NCI-H1092 treated with DMSO at 0.1 percent for 48 hours (cell line): ENCODE data around the gene NHSL2.

Experiments
- DNase-seq: peaks from one replicate; lab custom pipeline; 2025; lab: John Stamatoyannopoulos, UW

Gene NHSL2

DNA sequence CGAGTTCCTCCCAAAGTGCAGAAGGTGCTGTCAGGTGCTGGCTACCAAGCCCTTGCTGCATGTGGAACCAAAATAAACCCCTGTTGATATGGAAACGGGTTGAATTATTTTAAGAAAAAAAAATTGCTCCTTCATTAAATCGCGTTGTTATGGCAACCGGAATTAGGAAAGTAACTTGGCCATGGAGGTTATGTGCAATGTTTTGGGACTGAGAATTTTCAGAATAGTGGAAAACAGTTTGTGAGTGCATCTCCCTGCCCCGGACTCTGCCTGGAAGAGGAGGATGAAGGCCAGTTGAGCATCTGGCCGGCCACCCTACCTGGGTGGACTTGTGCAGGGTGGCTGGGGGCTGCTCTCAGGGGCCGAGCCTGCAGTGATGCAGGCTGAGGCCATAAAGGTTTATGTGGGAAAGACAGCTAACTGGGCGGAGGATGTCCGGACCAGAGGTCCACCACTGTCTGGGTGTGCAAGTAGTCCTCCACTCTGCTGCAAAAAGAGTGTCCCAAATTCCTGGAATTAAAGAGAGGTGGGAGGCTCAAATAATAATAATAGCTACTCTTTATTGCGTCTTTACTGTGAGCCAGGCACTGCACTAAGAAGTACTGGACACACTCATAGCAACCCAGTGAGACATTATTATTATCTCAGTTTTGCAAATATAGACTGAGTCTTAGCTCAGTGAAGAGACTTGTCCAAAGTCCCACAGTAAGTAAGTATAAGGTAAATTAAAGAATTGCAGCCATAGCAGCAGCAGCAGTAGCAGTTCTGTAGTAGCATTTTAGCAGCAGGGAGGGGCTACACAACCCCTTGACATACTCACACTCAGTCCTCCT is 200.4 kb downstream of the NHSL2 start:
- DNase-seq: no peak

DNA sequence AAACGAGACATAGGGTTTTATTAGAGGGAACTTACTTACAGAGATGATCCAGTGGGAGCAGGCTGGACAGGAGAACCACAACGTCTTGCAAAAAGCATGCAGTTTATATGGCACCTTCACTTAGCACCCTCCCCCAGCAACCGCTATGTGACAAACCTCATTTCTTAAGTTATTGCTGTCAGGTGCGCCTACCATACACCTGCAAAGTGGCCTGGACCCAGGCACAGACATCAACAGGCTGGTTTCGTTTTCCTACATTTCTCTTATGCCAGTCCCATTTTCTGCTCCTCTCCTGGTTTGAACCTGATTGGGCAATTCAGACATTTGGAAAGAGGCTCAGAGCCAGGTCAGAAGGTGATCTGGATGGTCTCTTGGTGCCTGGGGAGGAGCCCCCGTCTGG is 202.8 kb downstream of the NHSL2 start:
- no peak for DNase-seq

DNA sequence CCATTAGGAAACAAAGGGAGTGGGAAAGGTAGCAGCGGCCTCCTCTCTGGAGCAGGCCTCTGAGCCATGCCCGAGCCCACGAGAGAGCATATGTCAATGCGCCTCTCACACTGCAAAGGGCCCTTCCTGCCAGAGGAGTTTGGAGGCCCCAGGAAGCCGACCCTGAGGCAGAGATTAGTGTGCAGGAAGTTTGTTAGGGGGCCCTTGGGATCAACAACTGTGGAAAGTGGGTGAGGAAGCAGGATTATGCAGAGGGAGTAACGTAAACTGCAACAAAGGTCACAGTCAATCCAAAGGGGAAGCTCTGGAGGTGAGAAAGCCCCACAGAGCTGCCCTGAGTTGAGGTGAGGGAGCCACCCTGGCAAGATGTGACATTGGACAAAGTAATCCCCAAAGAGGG is 203.7 kb downstream of the NHSL2 start:
- no peak for DNase-seq

DNA sequence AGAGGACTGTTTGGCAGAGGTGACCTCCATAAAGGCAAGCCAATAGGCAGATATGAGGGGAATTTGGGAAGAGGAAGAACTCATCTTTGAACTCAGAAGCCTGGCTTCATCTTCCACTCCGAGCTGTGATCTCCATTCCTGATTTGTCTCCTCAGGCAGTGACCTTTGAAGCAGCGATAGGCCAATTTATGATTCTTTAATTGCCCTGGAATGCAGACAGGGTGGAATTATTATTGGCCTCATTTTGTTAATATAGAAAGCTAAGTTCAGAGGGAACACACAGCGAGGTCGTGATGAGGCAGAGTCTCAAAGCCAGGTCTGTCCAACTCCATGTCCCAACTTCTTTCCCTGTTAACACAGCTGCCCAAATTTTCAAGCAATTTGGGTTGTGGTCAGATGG is 204.2 kb downstream of the NHSL2 start:
- DNase-seq: no peak

DNA sequence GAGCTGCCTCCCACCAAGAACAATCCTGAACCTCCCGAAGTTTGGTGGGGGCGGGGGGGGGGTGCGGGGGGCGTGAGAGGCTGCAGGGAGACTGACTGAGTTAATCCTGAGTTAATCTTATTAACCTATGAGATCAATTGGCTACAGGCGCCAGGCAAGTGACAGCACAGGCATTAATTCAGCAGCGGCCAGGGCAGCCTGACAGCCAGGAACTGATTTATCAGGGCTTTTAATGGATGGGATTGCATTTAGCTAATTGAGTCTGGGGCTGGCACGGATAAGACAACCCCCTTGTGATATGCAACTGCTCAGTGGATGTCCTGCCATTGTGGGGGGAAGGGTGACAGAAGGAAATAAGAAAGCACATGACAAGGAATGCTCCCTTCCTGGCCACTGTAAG is 204.7 kb downstream of the NHSL2 start:
- DNase-seq: no peak

DNA sequence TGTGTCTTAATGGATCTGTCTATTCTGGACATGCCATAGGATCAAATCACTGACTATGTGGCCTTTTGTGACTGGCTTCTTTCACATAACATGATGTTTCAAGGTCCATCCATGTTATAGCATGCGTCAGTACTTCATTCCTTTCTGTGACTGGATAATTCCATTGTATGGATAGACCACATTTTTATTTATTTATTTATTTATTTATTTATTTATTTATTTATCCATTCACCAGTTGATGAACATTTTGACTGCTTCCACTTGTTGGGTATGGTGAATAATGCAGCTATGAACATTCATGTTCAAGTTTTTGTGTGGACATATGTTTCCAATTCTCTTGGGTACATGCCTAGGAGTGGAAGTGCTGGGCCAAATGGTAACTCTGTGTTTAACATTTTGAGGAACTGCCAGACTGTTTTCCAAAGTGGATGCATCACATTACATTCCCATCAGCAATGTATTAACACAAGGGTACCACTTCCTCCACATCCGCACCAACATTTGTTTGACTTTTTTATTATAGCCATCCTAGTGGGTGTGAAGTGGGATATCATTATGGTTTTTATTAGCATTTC is 207.1 kb downstream of the NHSL2 start:
- DNase-seq: no peak

DNA sequence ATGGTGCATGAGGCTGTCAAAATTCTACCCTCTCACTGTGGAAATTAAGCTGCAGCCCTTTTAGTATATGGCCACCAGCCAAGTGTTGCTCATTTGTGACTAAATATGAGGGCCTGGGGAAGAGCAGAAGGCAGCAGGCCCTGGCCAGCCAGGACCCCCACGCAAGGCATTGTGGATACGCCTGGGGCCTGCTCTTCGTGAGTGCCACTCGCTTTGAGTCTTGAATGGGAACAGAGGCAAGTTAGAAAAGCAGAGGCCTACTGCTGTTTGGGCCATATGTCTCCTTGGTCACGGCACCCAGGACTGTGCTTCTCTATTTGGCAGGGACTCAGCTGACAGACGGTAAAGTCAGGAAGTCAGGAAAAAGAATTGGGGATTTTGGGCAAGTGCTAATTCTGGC is 210.2 kb downstream of the NHSL2 start:
- DNase-seq: peak; percentile 44

DNA sequence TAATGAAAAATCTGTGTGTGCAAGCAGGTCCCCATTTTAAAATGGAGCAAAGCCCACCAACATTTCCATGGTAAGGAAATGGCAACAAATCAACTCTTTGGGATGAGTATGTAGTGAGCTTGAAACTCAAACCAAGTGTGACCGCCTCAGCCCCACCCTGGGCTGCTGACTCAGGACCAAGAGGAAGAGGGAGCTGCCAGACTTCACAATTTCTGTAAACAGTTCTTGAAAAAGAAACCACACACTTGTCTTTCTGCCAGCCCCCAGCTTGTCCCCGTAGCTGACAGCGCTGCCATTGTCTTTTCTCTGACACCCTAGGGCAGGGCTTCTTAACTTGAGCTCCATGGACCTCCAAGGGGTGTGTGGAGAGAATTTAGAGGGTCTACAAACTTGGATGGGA is 210.7 kb downstream of the NHSL2 start:
- no peak for DNase-seq

DNA sequence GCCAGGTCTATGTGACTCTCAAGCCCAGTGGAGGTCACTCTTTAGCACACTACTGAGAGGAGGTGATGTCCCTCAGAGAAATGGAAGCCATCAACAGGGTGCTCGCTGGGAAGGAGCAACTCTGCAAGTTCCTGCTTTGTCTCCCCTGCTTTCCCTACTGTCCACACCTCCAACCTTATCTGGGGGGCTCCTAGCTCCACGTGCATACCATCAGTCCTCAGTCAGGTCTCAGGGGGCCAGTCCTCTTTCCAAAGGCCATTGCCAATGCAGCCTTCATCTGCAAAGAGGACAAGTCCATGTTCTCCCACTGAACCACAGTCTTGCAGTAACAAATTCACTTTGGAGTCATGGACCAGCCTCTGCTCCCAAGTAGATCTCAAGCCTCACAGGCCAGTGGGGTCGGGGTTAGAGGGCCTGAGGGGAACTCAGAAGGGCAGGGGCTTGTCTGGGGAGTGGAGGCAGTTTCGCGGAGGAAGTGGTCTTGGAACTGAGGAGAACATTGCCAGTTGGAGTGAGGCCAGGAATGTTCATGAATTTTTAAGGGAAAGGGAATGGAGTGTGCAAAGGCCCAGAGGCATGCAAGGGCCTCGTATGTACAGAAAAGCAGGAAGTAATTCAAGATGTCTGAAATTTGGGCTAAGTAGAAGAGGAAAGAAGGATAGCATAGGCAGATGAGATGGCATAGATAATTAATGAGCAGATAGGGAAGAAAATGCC is 212.1 kb downstream of the NHSL2 start:
- no peak for DNase-seq

DNA sequence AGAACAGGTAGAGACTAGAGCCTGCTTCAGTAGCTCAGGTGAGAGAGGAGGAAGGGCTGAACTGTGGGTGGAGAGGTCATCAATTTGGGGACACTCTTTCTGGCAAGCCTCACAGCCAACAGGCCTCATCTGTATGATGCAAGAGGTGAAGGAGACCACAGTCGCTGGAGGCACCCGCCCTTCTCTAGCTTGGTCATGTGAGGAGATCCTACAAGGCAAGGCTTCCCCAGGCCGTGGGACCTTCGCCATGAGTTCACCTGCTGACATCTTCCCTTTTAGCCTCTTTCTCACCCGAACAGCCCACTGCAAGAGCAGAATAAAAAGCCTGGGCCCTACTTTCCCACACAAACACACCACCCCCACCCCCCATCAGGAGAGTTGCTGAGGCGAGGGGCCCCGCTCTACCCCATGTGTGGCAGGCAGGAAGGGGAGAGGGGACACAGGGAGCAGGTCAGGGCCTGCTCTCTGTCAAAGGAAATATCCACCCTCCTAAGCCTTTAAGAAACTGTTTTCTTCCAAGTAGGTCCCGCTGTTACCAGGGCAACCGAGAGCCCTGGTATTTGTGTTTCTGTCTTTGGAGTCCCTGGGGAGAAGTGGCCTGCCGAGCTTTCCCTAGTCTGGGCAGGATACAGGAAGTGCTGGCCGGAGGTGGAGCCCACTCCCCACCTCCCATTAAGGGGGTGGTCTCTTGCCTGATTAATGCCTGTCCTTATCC is 213.0 kb downstream of the NHSL2 start:
- DNase-seq: no peak

DNA sequence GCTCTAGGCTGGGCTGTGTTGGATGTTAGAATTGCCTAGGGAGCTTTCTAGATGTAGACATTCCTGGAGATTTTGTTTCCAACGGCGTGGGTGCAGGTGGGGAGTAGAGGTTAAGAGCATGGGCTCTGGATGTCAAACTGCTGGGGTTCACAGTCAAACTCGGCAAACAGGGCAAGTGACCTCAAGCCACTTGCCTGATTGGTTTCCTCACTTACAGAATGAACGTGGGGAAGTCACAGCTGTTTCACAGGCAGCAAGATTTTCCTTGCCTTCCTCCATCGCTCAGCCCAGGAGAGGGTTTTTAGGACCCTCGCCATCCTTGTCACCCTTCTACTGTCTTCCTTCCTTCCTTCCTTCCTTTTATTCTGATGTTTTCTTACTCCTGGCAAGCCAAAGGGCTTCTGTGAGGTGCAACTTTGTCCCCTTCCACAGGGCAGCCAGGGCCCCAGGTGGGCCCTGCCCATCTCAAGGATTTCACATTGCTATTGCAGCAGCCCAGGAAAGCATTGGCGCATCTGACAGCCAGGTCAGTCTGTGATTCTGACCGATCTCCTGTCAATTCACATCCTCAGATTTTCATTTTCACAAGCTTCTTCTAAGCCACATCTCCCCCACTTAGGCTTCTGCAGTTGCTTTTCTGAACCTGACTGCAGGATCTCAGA is 214.0 kb downstream of the NHSL2 start:
- no peak for DNase-seq

DNA sequence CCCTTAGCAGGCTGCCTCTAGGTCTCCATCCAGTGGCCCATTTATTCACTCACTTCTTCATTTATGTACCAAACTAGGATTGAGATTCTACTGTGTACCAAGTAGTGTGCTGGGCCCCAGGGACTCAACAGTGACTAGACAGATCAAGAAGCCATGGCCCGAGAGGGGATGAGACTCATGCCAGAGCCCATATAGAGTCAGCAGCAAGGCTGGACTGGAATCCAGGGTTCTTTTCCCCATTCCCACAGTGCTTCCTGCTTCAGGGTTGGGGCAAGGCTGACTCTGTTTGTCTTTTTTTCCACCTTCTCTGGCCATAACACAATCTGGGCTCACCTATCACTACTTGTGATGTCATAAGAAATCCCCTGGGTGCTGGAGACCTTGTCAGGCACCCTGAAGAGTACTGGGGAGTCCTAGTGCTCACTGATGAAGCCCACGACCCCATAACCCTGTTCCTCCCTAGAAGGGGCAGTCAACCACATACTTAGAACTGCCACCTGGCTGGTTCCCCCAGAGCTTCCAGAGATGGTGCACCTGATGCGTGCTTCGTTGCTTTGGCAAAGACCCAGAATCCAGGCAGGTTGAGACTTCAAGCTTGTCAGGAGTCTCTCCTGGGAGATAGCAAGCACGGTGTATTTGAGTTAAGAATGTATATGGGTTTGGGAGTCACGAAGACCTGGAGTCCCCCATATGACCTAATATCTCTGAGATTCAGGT is 214.8 kb downstream of the NHSL2 start:
- no peak for DNase-seq

DNA sequence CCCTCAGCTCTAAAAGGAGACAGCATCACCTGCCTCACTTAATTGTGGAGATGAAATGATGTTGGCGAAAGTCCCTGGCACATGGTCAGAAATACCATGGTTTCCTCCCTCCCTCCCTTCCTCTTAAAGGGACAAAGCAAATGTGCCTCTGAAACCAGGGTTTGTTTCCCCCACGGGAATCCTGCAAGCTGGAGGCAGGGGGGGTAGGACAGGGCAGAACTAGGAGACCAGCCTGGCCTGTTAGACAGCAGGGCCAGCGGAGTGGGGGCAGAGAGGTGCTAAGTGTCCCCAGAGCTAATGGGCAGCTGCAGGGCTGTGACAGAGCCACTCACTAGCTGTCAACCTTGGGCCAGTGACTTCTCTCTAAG is 215.4 kb downstream of the NHSL2 start:
- peak; percentile 60 for DNase-seq

DNA sequence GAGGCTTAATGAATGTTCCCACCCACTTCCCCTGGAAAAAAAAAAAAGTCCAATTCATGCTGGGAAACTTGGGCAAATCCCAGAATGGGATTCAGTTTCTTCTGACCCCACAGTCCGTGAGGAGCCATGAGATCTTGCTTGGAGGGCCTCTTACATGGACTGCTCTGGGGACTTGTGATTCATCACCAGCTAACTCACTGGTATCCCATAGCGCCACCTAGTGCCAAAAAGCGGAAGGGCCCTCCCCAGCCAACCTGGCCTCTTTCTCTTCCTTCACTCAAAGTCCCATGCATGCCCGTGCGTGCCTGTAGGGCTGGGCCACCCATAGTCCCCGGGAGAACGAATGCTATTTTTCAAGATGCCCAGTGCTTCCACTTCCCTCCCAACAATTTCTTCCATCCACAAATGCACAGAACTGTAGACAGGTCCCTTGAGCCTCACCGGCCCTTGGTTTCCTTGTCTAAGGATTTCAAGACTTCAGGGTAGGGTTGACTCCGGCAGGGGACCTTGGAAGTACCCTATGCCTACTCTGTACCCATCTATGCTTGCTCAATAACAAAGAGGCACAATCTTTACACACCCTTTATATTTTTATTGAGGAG is 216.0 kb downstream of the NHSL2 start:
- DNase-seq: peak; percentile 84

DNA sequence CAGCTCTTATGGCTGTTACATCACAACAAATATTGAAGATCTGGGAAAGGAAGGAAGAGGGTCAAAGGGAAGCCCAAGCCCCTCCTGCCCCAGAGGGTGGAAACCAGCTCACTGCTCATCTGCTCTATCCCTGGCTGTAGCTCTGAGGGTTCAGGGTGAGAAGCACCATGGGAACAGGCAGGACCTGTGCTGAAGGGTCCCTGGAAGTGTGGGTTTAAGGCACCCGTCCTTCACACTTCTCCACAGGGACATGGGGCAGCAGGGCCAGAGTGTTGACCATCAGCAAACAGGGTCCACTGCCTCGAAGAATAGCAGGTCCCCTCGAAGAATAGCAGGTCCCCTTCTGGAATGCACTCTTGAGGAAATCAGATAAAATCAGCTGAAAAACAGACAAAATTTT is 216.7 kb downstream of the NHSL2 start:
- no peak for DNase-seq

DNA sequence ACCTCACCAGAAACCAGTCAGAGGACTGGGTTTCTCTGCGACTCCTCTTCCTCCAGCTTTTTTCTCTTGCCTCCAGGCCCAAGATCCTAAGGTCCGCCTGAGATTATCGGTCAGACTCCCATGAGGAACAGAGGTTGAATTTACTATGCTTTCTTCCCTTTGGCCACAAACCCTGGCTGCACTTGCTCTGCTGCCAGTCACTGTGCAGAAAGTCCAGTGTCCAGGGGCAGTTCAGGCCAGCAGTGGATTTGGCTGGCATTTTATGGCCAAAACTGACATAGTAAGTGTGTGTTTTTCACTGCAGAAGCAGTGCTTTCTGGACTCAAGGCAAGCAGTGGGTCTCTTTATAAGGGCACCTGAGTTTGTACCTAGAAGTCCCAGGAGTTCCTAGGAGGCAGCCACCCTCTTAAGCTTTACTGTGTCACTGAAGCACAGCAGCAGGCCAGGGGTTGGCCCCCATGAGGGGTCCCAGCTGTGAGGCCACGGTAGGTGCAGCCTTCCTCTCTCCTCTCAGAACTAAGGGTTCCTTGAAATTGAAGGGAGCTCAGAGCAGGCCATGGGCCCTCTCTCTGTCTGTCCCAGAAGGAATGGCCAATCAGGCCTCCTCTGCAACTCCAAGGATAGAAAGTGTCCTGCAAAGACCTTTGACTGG is 217.7 kb downstream of the NHSL2 start:
- DNase-seq: no peak

DNA sequence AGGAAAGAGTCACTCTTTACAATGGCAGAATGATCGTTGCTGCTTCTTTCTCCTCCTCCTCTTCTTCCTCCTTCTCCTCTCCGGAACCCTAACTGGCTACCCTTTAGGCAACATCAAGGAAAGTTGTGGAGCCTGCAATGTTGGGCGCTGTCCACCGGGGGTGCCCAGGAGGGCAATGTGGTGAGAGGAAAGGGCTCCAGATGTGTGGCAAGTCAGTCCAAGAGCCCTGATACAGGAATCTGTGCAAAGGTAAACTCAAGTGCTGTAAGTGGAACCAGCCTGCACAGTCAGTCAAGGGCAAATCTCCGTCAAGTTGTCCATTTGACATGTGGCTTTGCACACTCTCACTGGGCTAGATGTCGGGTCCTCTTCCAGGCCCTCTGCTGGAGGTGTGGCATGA is 218.2 kb downstream of the NHSL2 start:
- peak; percentile 9 for DNase-seq

DNA sequence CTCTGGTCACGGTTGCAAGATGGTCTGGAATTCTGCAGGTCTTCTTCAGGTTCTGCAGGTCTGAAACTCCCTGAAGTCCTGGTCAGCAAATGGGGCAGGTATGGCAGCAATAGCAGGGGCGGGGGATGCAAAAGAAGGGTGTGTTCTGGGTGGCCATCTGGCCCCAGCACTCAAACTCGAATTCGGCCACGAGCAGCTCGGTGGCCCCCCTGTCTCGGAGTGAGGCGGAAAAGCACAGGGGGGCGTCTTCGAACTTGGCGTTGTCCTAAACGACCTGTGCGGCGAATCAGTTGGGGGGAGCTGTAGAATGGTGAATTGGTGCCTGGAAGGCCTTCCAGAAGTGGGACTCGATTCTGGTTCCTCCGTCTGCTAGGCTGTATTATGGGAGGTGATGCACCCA is 219.0 kb downstream of the NHSL2 start:
- DNase-seq: no peak

DNA sequence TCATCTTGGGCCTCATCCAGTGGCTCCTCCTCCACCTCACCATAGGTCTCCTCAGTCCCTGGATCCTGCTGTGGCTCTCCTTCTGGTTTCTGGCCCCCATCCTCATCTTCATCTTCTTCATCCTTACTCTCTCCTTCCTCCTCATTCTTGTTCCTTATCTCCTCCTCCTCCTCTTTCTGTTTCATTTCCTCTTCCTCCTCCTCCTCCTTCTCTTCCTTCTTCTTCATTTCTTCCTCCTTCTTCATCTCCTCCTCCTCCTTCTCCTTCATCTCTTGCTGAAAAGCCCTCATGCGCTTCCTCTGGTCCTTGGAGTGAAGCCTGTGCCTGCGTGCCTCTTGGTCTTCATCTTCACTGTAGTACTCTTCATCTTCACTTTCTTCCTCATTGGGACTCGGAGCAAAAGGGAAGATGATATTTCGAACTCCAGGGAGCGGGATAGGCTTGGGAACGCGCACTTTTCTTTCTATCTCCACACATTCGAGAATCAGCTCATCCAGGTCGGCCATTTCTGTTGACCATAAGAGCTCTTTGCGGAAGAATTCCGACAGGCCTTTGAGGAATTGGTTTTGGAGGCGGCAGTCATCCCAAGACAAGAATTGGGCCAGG is 219.6 kb downstream of the NHSL2 start:
- DNase-seq: no peak

DNA sequence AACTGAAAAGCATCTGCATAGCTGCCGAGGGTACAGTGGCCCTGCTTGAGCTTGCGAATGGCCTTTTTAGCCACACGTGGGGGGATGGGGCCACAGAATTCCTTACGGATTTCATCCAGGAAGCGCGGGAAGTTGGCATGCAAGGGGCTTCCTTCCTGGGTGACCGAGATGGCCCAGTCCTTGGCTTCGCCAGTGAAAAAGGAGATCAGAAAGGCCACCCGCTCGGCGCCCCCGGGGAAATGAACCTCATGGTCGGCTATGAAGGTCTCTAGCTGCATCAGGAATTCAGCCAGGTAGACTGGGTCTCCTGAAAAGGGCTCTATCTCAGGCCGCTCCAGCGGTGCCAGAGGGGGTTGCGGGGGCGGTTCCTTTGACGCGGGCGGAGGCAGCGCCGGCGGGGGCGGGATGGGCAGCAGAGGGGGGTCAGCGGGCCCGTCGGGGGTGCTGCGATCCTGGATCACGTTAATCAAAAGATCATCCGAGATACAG is 220.2 kb downstream of the NHSL2 start:
- no peak for DNase-seq
